SU-DHL-6 (cell line): ENCODE measurements around the gene RABEP2.

Source experiments
- H2AFZ ChIP-seq: fragments of 200-600 bp; sonication (generic); 2 replicates; pipeline ENCODE4 v1.6.1; 2014; ENCODE audit warnings: low read depth, mild to moderate bottlenecking, moderate library complexity, mixed read lengths, antibody characterized with exemption, low read length; ENCODE audit not compliant: severe bottlenecking
- H3F3A ChIP-seq: fragments of 200-600 bp; shearing (Covaris generic); 2 replicates; pipeline ENCODE4 v1.6.0; 2016; ENCODE audit warnings: antibody characterized with exemption, mild to moderate bottlenecking; ENCODE audit not compliant: insufficient read depth
- H3K27ac ChIP-seq: fragments of 200-600 bp; sonication (generic); 2 replicates; pipeline ENCODE4 v1.5.1; 2016; ENCODE audit warnings: low read depth, mild to moderate bottlenecking, low read length, moderate library complexity, mixed read lengths
- H3K27me3 ChIP-seq: fragments of 200-600 bp; sonication (generic), shearing (Covaris generic); 2 replicates; pipeline ENCODE4 v1.6.0; 2014; ENCODE audit warnings: mild to moderate bottlenecking, low read length
- H3K36me3 ChIP-seq: fragments of 200-600 bp; sonication (generic); 2 replicates; pipeline ENCODE4 v1.6.1; 2014; ENCODE audit warnings: mild to moderate bottlenecking, low read length, mixed read lengths
- H3K4me2 ChIP-seq: fragments of 300-600, 200-600 bp; shearing (Covaris generic), sonication (generic); 2 replicates; pipeline ENCODE4 v1.6.0; 2014; ENCODE audit warnings: low read length, low read depth, mild to moderate bottlenecking; ENCODE audit not compliant: poor library complexity, severe bottlenecking
- H3K4me3 ChIP-seq: fragments of 200-600 bp; sonication (generic); 2 replicates; pipeline ENCODE4 v1.5.1; 2014; ENCODE audit warnings: antibody characterized with exemption, low read length, mild to moderate bottlenecking, mixed read lengths; ENCODE audit not compliant: insufficient read depth, poor library complexity, severe bottlenecking
- H3K79me2 ChIP-seq: fragments of 200-600 bp; sonication (generic); 2 replicates; pipeline ENCODE4 v1.6.1; 2014; ENCODE audit warnings: mild to moderate bottlenecking, low read length, moderate library complexity; ENCODE audit not compliant: insufficient read depth
- H3K9ac ChIP-seq: fragments of 200-600 bp; sonication (generic); 2 replicates; pipeline ENCODE4 v1.7.0; 2014; ENCODE audit warnings: mild to moderate bottlenecking, low read length
- H3K9me2 ChIP-seq: fragments of 200-600 bp; sonication (generic); replicated peaks from 2 replicates; pipeline ENCODE4 v1.6.1; 2014; ENCODE audit warnings: low read length; ENCODE audit not compliant: insufficient read depth
- H3K9me3 ChIP-seq: fragments of 200-600 bp; sonication (generic); 2 replicates; pipeline ENCODE4 v1.6.1; 2014; ENCODE audit warnings: low read length, mixed read lengths; ENCODE audit not compliant: insufficient read depth
- H4K20me1 ChIP-seq: fragments of 200-600 bp; sonication (generic); 2 replicates; pipeline ENCODE4 v1.6.1; 2014; ENCODE audit warnings: low read depth, mild to moderate bottlenecking, antibody characterized with exemption, low read length, moderate library complexity, mixed read lengths
- EZH2phosphoT487 ChIP-seq: fragments of 200-600 bp; sonication (generic), shearing (Covaris generic); conservative IDR thresholded peaks from 2 replicates; pipeline ENCODE4 v1.6.1; 2018; ENCODE audit warnings: mild to moderate bottlenecking, antibody characterized with exemption, low read length, moderate library complexity, mixed read lengths
- TF ChIP-seq, protein P1 (sequence below): fragments of 200-600 bp; sonication (generic); IDR thresholded peaks from one replicate; pipeline ENCODE4 v1.5.1; 2017; ENCODE audit warnings: antibody characterized with exemption, mild to moderate bottlenecking, low read length, moderate library complexity; ENCODE audit not compliant: insufficient read depth, poor library complexity, severe bottlenecking

RABEP2 gene

DNA sequence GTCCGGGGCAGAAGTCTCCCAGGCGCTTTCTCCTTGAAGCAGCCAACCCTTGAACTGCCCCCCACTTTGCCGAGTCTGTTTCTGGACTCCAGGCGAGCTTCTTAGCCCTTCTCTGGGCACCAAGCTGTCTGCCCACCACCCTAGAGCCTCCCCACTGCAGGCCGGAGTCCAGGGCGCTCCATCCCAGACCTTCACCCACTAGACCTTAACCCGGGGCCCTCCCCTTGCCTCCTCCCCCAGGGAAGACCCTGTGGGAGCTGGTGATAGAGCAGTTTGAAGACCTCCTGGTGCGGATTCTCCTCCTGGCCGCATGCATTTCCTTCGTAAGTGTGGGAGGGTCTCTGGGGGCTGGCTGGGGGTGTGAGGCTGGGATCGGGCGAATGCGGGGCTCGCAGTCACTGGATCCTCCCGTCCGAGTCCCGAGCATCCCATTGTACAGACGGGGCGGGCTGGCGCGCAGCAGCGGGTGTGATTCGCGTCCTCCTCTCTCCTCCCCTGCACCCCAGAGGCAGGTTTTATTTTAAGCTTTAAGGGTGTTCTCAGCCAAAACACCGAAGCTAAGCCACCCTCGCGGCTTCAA, 45.7 kb downstream of the RABEP2 start:
- H3F3A ChIP-seq = no peaks in the 10 kb centered on the region
- no peaks in the 10 kb centered on the region for H3K27me3 ChIP-seq
- peak overlapping the region; percentile 82 for H3K9ac ChIP-seq
- H3K4me3 ChIP-seq = peak overlapping the region; percentile 65
- no peaks in the 10 kb centered on the region for H4K20me1 ChIP-seq
- H3K36me3 ChIP-seq = no peaks in the 10 kb centered on the region
- H3K9me3 ChIP-seq = peaks cover 4% of the 10 kb centered on the region; the same call in 1 of the 2 replicates
- peak overlapping the region; percentile 84 for H3K4me2 ChIP-seq
- peaks cover 4% of the 10 kb centered on the region; the same call in 1 of the 2 replicates for H3K79me2 ChIP-seq
- no peak for TF ChIP-seq EZH2phosphoT487
- TF ChIP-seq, protein P1, sequence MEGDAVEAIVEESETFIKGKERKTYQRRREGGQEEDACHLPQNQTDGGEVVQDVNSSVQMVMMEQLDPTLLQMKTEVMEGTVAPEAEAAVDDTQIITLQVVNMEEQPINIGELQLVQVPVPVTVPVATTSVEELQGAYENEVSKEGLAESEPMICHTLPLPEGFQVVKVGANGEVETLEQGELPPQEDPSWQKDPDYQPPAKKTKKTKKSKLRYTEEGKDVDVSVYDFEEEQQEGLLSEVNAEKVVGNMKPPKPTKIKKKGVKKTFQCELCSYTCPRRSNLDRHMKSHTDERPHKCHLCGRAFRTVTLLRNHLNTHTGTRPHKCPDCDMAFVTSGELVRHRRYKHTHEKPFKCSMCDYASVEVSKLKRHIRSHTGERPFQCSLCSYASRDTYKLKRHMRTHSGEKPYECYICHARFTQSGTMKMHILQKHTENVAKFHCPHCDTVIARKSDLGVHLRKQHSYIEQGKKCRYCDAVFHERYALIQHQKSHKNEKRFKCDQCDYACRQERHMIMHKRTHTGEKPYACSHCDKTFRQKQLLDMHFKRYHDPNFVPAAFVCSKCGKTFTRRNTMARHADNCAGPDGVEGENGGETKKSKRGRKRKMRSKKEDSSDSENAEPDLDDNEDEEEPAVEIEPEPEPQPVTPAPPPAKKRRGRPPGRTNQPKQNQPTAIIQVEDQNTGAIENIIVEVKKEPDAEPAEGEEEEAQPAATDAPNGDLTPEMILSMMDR = no peak
- no peaks in the 10 kb centered on the region for H3K9me2 ChIP-seq
- peak overlapping the region; percentile 44; the same call in 1 of the 2 replicates for H3K27ac ChIP-seq
- peak overlapping the region; percentile 84 for H2AFZ ChIP-seq

DNA sequence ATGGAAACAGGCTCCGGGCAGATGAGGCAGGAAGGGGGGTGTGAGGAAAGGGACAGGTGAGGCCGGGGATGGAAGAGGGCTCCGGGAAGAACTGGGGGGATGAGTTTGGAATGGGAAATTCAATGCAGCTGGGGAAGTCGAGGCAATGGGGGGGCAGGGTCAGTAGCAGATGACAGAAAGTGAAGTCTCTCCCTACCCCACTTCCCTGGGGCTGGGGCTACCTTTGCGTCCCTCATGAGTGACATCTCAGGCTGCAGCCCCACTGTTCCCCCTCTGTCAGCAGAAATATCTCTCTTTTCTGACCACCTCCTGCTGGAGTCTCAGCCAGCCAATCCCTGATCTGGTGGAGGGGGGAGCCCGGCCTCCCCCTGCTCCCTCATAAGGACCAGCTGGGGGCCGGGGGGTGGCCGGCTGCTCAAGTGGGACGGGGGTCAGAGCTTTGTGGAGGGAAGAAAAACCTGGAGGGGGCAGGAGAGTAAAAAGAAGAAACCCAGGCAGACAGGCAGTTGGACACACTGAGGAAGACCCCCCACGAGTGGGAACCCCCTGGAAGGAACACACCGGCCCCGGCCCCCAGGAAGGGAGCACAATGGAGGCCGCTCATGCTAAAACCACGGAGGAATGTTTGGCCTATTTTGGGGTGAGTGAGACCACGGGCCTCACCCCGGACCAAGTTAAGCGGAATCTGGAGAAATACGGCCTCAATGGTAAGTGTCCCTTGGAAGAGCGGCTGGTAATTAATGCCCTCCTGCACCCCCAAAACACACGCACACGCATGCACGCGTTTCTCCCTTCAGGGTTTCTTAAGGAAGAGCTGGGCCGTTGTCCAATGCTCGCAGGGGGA, 46.7 kb downstream of the RABEP2 start, which contains the start of gene ATP2A1:
TSS of gene ATP2A1 (plus strand) at position 406 of the 844 bp plus-strand sequence. CDS start at position 590, 184 bp downstream.
- Histone ChIP-seq H3F3A (no peaks in the 10 kb centered on the region), H3K9me2 (no peaks in the 10 kb centered on the region), H3K4me3 (peak within 1 kb of the TSS; percentile 65), H3K4me2 (peak within 1 kb of the TSS; percentile 84), H3K9ac (peak within 1 kb of the TSS; percentile 82), H3K9me3 (peaks cover 4% of the 10 kb centered on the region; the same call in 1 of the 2 replicates), H3K36me3 (no peaks in the 10 kb centered on the region), H3K27ac (no peak within 1 kb of the TSS; the same call in 1 of the 2 replicates), H3K79me2 (peaks cover 4% of the 10 kb centered on the region; the same call in 1 of the 2 replicates), H2AFZ (peak within 1 kb of the TSS; percentile 84), H4K20me1 (no peaks in the 10 kb centered on the region), H3K27me3 (no peaks in the 10 kb centered on the region)
- TF ChIP-seq EZH2phosphoT487 = no peak
- TF ChIP-seq, protein P1 = no peak

DNA sequence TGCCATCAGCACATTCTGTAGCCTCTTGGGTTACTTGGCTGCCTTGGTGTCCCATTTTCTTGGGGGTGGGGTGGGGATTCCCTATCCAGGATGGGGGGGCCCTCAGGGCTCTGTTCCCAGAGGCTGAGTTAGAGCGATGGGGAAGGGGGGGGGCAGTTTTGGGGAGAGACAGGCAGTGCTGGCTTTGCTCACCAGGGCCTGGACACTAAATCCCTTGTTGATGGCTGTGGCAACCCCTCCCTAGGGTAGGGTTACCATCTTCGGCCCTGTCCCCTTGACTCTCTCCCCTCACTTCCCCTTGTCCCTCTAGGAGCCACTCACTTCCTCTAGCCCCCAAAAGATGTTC, 47.4 kb downstream of the RABEP2 start:
- no peaks in the 10 kb centered on the region for H3K36me3 ChIP-seq
- H4K20me1 ChIP-seq = no peaks in the 10 kb centered on the region
- no peak overlapping the region for H3K27ac ChIP-seq
- H3K9ac ChIP-seq = no peak overlapping the region
- no peak overlapping the region for H2AFZ ChIP-seq
- H3K79me2 ChIP-seq = peaks cover 4% of the 10 kb centered on the region; the same call in 1 of the 2 replicates
- H3K4me3 ChIP-seq = no peak overlapping the region
- H3F3A ChIP-seq = no peaks in the 10 kb centered on the region
- TF ChIP-seq EZH2phosphoT487 = no peak
- TF ChIP-seq, protein P1 = no peak
- no peaks in the 10 kb centered on the region for H3K27me3 ChIP-seq
- no peak overlapping the region for H3K4me2 ChIP-seq
- H3K9me2 ChIP-seq = no peaks in the 10 kb centered on the region
- peaks cover 4% of the 10 kb centered on the region; the same call in 1 of the 2 replicates for H3K9me3 ChIP-seq
